Measurements from ENCODE around the gene BACH2.
"Not testable (repeated sequence)": the region's sequence is repeated elsewhere in the genome, so short reads cannot be mapped to it uniquely, and the experiment has no call there.

DNA sequence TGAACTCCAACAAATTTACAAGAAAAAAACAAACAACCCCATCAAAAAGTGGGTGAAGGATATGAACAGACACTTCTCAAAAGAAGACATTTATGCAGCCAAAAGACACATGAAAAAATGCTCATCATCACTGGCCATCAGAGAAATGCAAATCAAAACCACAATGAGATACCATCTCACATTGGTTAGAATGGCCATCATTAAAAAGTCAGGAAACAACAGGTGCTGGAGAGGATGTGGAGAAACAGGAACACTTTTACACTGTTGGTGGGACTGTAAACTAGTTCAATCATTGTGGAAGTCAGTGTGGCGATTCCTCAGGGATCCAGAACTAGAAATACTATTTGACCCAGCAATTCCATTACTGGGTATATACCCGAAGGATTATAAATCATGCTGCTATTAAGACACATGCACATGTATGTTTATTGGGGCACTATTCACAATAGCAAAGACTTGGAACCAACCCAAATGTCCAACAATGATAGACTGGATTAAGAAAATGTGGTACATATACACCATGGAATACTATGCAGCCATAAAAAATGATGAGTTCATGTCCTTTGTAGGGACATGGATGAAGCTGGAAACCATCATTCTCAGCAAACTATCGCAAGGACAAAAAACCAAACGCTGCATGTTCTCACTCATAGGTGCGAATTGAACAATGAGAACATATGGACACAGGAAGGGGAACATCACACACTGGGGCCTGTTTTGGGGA, 264.0 kb downstream of the BACH2 start:
- not testable (repeated sequence) for TF ChIP-seq POLR2AphosphoS5, POLR2A (IDR thresholded peaks at IDR 0.05; ENCODE audit: low read depth, low read length)

All from GM12892 (cell line).